GM21423 (cell line): ENCODE results near the gene LOXHD1.

Experiments
- ATAC-seq: cut with Tn5 transposase; IDR thresholded peaks from one replicate; pipeline ENCODE4 v1.9.1; 2021; ENCODE audit warnings: mild to moderate bottlenecking, moderate library complexity; ENCODE audit not compliant: unreplicated experiment

The LOXHD1 gene

DNA sequence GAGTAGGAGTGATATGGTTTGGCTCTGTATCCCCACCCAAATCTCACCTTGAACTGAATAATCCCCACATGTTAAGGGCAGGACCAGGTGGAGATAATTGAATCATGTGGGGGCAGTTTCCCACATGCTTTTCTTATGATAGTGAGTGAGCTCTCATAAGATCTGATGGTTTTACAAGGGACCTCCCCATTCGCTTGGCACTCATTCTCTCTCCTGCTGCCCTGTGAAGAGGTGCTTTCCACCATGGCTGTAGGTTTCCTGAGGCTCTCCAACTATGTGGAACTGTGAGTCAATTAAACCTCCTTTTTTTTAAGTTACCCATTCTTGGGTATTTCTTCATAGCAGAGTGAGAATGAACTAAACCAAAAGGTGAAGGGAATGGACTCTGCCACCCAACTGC, 207.5 kb downstream of the LOXHD1 start:
- no peak for ATAC-seq

DNA sequence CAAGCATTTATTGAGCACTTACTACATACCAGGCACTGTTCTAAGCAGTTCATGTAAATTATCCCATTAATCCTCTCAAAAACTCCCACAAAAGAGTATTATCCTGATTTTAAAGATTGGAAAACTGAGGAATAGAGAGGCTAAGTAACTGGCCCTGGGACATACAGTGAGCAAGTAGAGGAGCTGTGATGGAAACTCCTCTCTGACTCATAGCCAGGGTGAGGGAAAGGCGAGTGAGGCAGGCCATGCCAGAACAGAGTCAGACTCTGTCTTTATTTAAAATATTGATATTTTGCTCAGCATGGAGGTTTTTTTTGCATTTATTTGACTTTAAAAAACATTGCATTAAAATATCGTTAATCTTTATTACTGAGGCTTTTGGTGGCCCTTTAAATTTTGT, 208.0 kb downstream of the LOXHD1 start:
- no peak for ATAC-seq

- no peak for ATAC-seq
Measured at GRCh38 chr18:46448347-46448746, 208.7 kb downstream of the LOXHD1 start.

GRCh38 chr18:46447792-46448191, 209.2 kb downstream of the LOXHD1 start:
- no peak for ATAC-seq

GRCh38 chr18:46447323-46447722, 209.7 kb downstream of the LOXHD1 start:
- ATAC-seq: no peak

DNA sequence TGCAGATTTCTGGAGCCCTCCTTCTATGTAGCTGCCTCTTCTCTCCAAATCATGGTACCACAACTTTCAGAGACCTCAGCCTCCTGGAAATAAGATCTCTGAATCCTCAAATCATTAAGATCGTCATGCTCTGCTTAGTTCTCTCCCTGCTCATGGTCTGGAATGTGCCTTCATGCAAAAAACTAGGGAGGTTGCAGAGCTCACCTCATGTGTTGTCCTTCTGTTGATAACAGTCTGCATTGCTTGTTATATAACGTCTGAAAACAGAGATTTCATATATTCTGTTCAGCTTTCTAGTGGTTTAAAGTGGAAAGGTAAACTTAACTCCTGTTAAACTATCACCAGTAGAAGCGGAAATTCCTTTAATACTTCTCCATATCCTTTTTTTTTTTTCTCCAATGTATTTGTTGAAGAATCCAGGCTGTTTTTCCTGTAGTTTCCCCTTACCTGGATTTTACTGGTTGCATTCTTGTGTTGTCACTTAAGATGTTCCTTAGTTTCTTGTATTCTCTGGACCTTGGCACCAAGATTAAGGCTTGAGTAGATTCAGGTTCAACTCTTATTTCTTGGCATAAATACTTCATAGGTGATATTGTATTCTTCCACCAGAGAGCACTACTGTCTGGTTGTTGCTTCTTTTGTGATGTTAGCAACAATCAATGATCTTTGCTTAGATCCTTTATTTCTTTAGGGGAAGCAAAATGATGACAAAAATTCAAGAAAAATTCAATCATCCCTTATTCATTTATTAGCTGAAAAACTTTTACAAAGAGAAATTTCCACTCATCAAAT, 211.3 kb downstream of the LOXHD1 start:
- no peak for ATAC-seq

DNA sequence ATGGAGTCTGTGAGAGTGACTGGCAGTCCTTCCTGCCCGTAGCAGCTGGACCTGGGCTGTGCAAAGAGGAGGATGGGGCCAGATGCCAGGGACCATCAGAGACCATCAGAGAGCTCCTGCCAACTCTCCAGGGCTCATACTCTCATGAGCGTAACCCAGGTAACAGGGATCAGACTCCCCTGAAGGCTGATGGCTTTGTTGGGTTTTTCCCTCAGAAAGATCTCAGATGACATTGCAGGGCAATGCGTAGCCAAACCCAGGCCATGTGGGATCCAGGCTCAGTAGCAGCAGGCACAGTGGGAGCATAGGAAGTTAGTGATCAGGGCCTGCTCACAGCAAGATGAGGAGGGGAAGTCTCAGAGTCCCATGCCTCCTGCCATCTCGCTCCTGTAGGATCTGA, 218.0 kb downstream of the LOXHD1 start:
- no peak for ATAC-seq

DNA sequence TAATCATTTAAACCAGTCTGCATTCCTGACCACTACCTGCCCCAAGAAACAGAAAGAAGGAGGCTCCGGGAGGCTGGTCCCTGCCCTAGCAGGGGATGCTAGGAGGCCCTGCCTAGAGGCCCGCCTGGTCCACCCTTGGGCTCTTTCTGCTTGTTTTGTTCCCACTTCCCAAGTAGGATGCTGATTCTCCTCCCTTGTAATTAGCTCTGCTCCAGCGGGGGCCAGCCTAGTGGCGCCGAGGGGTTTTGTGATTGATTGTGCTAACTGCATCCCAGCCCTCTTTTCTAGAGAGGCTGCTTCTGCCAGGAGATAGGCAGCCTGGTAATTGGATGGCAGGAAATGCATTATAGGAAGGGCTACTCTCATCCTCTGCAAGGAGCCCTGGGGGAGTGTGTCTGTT, 220.0 kb downstream of the LOXHD1 start:
- no peak for ATAC-seq

GRCh38 chr18:46436621-46437020, 220.4 kb downstream of the LOXHD1 start:
- ATAC-seq: no peak

DNA sequence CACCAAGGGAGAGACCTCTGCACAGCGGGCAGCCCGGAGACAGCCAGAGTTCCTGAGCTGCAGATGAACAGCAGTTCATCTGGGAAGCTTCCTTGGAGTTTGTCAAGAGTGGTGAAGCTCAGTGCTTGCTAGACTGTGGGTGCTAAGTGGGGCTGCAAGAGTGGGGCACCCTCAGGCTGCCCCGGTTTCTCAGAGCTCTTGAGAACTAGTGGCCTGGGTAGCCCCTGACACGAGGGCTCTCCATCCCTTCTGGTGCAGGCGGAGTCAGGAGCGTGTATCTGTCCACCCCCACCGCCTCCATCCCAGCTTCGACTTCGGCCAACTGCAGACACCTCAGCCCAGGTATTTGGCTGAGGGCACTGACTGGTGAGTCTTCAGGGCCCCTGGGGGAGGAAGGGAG, 222.0 kb downstream of the LOXHD1 start:
- no peak for ATAC-seq

GRCh38 chr18:46434629-46435028, 222.4 kb downstream of the LOXHD1 start:
- ATAC-seq: no peak

- ATAC-seq: no peak
Measured at GRCh38 chr18:46433121-46433826, 223.7 kb downstream of the LOXHD1 start.

DNA sequence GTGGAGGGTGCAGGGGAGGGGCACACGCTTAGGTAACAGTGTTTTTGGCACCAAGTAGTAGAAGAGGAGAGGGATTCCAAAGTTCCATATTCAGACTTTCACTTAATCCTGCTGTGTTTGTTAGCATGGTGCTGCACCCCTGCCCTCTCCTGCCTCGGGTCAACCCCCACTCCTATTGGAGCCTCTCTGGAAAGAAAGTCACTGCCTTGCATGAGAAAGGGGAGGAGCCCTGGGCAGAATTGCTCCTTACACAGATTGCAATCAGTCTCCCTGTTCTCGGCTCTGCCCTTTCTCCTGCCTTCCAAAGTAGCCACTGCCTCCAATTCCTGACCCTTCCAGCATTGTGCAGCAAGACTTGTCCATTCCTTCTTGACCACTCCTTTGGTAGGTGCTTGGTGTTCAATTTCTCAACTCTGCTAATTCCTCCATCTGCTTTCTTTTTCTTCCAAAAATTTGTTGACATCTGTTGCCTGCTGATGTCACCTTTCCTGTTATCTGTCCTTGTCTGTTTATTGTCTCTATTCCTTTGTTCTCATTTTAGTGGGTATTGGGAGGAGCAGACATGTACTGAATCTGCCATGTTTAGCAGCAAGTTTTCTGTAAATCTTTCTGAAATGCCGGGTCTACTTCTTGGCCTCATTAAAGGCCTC, 225.4 kb downstream of the LOXHD1 start:
- no peak for ATAC-seq

- no peak for ATAC-seq
Measured at GRCh38 chr18:46429649-46430224, 227.3 kb downstream of the LOXHD1 start.

DNA sequence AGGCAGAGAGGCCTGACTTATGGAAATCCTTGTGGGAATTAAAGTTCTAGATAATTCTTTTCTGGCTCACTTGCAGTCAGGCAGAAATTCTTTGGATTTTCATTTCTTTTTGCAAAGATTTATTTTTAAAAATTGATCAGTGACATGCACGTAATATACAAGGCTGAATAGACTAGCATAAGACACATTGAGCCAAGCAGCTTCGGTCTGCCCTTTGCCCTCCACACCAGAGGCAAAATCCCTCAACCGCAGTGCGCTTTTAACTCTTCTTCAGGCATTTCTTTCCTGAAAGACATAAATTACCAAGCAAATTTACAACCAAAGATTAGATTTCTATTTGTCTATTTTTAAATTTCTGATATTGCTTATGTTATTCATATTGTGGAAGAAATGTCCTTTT, 227.9 kb downstream of the LOXHD1 start:
- no peak for ATAC-seq

DNA sequence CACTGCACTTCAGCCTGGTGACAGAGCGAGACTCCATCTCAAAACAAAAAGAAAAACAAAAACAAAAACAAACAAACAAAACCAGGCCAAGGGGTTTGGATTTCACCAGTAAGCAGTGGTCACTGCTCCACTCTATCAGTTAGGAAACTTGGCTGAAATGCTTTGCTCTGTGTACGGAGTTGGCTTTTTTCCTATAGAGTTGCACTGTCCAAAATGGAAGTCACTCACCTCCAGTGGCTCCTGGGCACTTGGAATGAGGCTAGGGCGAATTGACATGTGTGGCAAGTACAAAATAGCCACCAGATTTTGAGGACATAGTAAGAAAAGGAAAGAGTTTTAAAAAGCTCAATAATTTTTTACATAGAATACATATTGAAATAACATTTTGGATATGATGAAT, 228.7 kb downstream of the LOXHD1 start:
- no peak for ATAC-seq

DNA sequence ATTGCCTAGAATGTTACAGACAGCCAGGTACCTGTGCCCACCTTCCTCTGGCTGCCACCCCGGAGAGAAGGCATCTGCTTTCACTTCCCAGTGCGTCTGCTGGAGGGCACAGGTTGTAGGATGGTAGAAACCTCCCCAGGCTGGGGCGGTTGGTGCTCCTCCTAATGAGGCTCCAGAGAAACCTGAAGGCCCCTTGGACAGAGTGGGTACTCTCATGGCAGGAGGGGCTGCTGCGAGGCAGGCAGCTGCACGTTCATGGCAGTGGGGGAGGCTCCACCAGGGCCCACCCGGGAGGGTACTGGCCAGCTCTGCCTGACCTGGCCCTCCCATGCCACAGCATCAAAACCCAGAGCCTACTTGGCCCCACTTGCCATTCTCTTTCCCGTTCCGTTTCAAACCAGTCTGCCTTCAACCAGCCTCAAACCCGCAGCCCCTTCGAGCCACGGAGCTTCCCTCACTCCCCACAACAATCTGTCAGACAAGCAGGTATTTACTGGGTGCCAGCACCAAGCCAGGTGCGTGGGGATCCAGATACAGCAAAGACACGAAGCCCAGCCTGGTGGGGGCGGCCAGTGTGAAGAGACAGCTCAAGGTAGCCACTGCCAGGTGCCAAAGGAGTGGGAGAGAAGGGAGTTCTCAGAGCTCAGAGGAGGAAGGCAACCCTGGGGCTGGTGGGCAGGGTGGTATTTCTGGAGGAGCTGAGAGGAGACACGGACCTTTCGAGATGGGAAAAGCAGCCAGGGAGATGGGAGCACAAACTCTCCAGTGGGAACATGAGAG, 229.6 kb downstream of the LOXHD1 start:
- no peak for ATAC-seq
